ENCODE measurements around the gene ASF1A.

The ASF1A gene

DNA sequence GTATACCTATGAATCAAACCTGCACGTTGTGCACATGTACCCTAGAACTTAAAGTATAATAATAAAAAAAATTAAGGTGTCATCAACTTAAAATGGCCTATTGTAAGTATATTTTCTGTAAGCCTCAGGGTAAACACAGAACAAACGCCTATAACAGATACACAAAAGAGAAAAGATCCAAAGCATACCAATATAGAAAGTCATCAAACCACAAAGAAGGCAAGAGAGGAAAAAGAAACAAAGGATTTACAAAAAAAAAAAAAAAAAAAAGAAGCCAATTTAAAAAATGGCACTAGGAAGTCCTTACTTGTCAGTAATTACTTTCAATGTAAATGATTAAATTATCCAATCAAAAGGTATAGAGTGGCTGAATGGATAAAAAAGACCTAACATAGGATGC is 24.6 kb upstream of the ASF1A start:
- Histone ChIP-seq H3K4ac (ENCODE audit: low read depth, low read length) (no peak overlapping the region), H3K4me1 (ENCODE audit: control insufficient read depth in 1 of 2, insufficient read depth in 2 of 2, low read length in 2 of 2) (no peaks in the 10 kb centered on the region), H2BK12ac (ENCODE audit: low read length) (no peak overlapping the region), H3K4me3 (ENCODE audit: low read depth, low read length) (no peak overlapping the region), H3K27me3 (ENCODE audit: insufficient read depth, low read length) (no peaks in the 10 kb centered on the region), H3K79me2 (ENCODE audit: control insufficient read depth, insufficient read depth, low read length, poor library complexity) (no peaks in the 10 kb centered on the region), H3K14ac (ENCODE audit: low read length) (no peak overlapping the region), H2BK120ac (ENCODE audit: insufficient read depth, low read length, poor library complexity) (no peak overlapping the region), H2BK5ac (ENCODE audit: low read depth, low read length, poor library complexity) (no peak overlapping the region), H3K9me3 (ENCODE audit: insufficient read depth, low read depth, low read length) (no peaks in the 10 kb centered on the region), H4K91ac (ENCODE audit: low read depth, low read length) (no peak overlapping the region), H3K9ac (ENCODE audit: low read length) (no peak overlapping the region), H3K79me1 (ENCODE audit: low read length) (no peaks in the 10 kb centered on the region), H3K18ac (ENCODE audit: low read length) (no peak overlapping the region), H3K4me2 (ENCODE audit: low read length) (no peak overlapping the region), H2AFZ (ENCODE audit: insufficient read depth, low read length, poor library complexity) (no peak overlapping the region), H2AK5ac (ENCODE audit: low read length) (no peak overlapping the region), H3K23ac (ENCODE audit: low read length) (no peak overlapping the region), H3K36me3 (ENCODE audit: control insufficient read depth in 1 of 2, insufficient read depth in 2 of 2, low read length in 2 of 2) (no peaks in the 10 kb centered on the region), H4K12ac (ENCODE audit: low read depth, low read length) (no peak overlapping the region), H3K27ac (ENCODE audit: low read depth, low read length) (no peak overlapping the region), H4K8ac (ENCODE audit: low read depth, low read length) (no peak overlapping the region)
- DNase-seq: no peak
- no CpG with 5 or more reads among the region's 2 CpGs for WGBS (ENCODE audit: extremely low coverage, insufficient coverage, insufficient read length)

DNA sequence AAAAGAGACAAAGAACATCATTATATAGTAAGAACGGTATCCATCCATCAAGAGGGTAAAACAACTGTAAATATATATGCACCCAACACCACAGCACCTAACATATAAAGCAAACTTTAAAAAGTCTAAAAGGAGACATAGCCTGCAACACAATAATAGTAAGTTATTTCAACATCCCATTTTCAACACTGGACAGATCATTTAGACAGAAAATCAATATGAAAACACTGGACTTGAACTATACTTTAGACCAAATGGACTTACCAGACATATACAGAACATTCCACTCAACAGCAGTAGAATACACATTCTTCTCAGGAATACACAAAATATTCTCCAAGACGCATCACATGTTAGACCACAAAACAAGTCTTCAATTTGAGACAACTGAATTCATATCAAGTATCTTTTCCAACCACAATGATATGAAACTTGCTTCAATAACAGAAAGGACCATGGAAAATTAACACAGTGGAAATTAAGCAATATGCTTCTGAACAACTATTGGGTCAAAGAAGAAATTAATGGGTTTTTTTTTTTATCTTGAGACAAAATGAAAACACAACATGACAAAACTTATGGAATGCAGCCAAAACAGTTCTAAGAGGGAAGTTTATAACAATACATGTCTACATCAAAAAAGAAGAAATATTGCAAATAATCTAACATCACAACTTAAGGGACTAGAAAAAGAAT is 23.9 kb upstream of the ASF1A start:
- Histone ChIP-seq H2BK12ac (ENCODE audit: low read length) (no peak overlapping the region), H3K4me3 (ENCODE audit: low read depth, low read length) (no peak overlapping the region), H3K79me1 (ENCODE audit: low read length) (no peaks in the 10 kb centered on the region), H3K79me2 (ENCODE audit: control insufficient read depth, insufficient read depth, low read length, poor library complexity) (no peaks in the 10 kb centered on the region), H3K23ac (ENCODE audit: low read length) (no peak overlapping the region), H3K4me1 (ENCODE audit: control insufficient read depth in 1 of 2, insufficient read depth in 2 of 2, low read length in 2 of 2) (no peaks in the 10 kb centered on the region), H3K4me2 (ENCODE audit: low read length) (no peak overlapping the region), H4K91ac (ENCODE audit: low read depth, low read length) (no peak overlapping the region), H3K14ac (ENCODE audit: low read length) (no peak overlapping the region), H3K18ac (ENCODE audit: low read length) (no peak overlapping the region), H4K8ac (ENCODE audit: low read depth, low read length) (no peak overlapping the region), H3K9me3 (ENCODE audit: insufficient read depth, low read depth, low read length) (no peaks in the 10 kb centered on the region), H2AFZ (ENCODE audit: insufficient read depth, low read length, poor library complexity) (no peak overlapping the region), H2BK5ac (ENCODE audit: low read depth, low read length, poor library complexity) (no peak overlapping the region), H3K27me3 (ENCODE audit: insufficient read depth, low read length) (no peaks in the 10 kb centered on the region), H4K12ac (ENCODE audit: low read depth, low read length) (no peak overlapping the region), H3K36me3 (ENCODE audit: control insufficient read depth in 1 of 2, insufficient read depth in 2 of 2, low read length in 2 of 2) (no peaks in the 10 kb centered on the region), H3K9ac (ENCODE audit: low read length) (no peak overlapping the region), H2BK120ac (ENCODE audit: insufficient read depth, low read length, poor library complexity) (no peak overlapping the region), H3K4ac (ENCODE audit: low read depth, low read length) (no peak overlapping the region), H3K27ac (ENCODE audit: low read depth, low read length) (no peak overlapping the region), H2AK5ac (ENCODE audit: low read length) (no peak overlapping the region)
- no peak for DNase-seq
- no CpG with 5 or more reads among the region's 2 CpGs for WGBS (ENCODE audit: extremely low coverage, insufficient coverage, insufficient read length)

DNA sequence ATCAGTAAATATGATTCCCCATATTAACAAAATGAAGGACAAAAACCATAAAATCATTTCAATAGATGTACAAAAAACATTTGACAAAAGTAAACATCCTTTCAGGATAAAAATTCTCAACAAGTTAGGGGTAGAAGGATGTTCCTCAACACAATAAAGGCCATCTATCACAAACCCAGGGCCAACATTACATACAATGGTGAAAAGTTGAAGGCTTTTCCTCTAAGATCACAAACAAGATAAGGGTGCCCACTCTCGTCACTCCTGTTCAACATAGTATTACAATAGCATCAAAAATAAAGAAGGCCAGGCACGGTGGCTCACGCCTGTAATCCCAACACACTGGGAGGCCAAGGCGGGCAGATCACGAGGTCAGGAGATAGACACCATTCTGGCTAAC is 22.6 kb upstream of the ASF1A start:
- no peaks in the 10 kb centered on the region for H3K36me3 ChIP-seq (ENCODE audit: control insufficient read depth in 1 of 2, insufficient read depth in 2 of 2, low read length in 2 of 2)
- WGBS (ENCODE audit: extremely low coverage, insufficient coverage, insufficient read length): no CpG with 5 or more reads among the region's 5 CpGs
- H3K27ac ChIP-seq (ENCODE audit: low read depth, low read length): no peak overlapping the region
- H4K8ac ChIP-seq (ENCODE audit: low read depth, low read length): no peak overlapping the region
- H4K91ac ChIP-seq (ENCODE audit: low read depth, low read length): no peak overlapping the region
- no peaks in the 10 kb centered on the region for H3K27me3 ChIP-seq (ENCODE audit: insufficient read depth, low read length)
- H3K9ac ChIP-seq (ENCODE audit: low read length): no peak overlapping the region
- no peaks in the 10 kb centered on the region for H3K79me2 ChIP-seq (ENCODE audit: control insufficient read depth, insufficient read depth, low read length, poor library complexity)
- no peak overlapping the region for H2AK5ac ChIP-seq (ENCODE audit: low read length)
- H2AFZ ChIP-seq (ENCODE audit: insufficient read depth, low read length, poor library complexity): no peak overlapping the region
- no peak overlapping the region for H2BK120ac ChIP-seq (ENCODE audit: insufficient read depth, low read length, poor library complexity)
- no peak for DNase-seq
- no peak overlapping the region for H2BK5ac ChIP-seq (ENCODE audit: low read depth, low read length, poor library complexity)
- H3K14ac ChIP-seq (ENCODE audit: low read length): no peak overlapping the region
- H3K79me1 ChIP-seq (ENCODE audit: low read length): no peaks in the 10 kb centered on the region
- H3K4me2 ChIP-seq (ENCODE audit: low read length): no peak overlapping the region
- no peak overlapping the region for H3K4me3 ChIP-seq (ENCODE audit: low read depth, low read length)
- H2BK12ac ChIP-seq (ENCODE audit: low read length): no peak overlapping the region
- no peaks in the 10 kb centered on the region for H3K9me3 ChIP-seq (ENCODE audit: insufficient read depth, low read depth, low read length)
- H3K18ac ChIP-seq (ENCODE audit: low read length): no peak overlapping the region
- H3K23ac ChIP-seq (ENCODE audit: low read length): no peak overlapping the region
- H3K4me1 ChIP-seq (ENCODE audit: control insufficient read depth in 1 of 2, insufficient read depth in 2 of 2, low read length in 2 of 2): no peaks in the 10 kb centered on the region
- no peak overlapping the region for H4K12ac ChIP-seq (ENCODE audit: low read depth, low read length)
- no peak overlapping the region for H3K4ac ChIP-seq (ENCODE audit: low read depth, low read length)

DNA sequence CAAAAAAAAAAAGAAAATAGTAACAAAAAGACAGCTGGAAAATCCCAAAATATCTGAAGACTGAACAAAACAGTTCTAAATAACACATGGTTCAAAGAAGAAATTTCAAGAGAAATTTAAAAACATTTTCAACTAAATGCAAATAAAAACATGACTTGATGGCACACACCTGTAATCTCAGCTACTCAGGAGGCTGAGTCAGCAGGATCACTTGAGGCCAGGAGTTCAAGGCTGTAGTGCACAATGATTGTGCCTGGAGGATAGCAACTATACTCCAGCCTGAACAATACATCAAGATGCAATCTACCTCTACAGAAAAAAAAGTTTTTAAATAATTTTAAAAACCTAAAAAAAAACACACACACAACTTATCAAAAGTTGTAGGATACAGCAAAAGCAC is 21.6 kb upstream of the ASF1A start:
- Histone ChIP-seq H4K91ac (ENCODE audit: low read depth, low read length) (no peak overlapping the region), H3K27me3 (ENCODE audit: insufficient read depth, low read length) (no peaks in the 10 kb centered on the region), H3K18ac (ENCODE audit: low read length) (no peak overlapping the region), H3K9me3 (ENCODE audit: insufficient read depth, low read depth, low read length) (no peaks in the 10 kb centered on the region), H3K4me3 (ENCODE audit: low read depth, low read length) (no peak overlapping the region), H3K23ac (ENCODE audit: low read length) (no peak overlapping the region), H3K36me3 (ENCODE audit: control insufficient read depth in 1 of 2, insufficient read depth in 2 of 2, low read length in 2 of 2) (no peaks in the 10 kb centered on the region), H3K14ac (ENCODE audit: low read length) (no peak overlapping the region), H3K4me2 (ENCODE audit: low read length) (no peak overlapping the region), H3K4me1 (ENCODE audit: control insufficient read depth in 1 of 2, insufficient read depth in 2 of 2, low read length in 2 of 2) (peaks cover 0 to 3% of the 10 kb centered on the region in 2 experiments), H2AK5ac (ENCODE audit: low read length) (no peak overlapping the region), H2BK120ac (ENCODE audit: insufficient read depth, low read length, poor library complexity) (no peak overlapping the region), H4K8ac (ENCODE audit: low read depth, low read length) (no peak overlapping the region), H4K12ac (ENCODE audit: low read depth, low read length) (no peak overlapping the region), H2AFZ (ENCODE audit: insufficient read depth, low read length, poor library complexity) (no peak overlapping the region), H2BK12ac (ENCODE audit: low read length) (no peak overlapping the region), H3K27ac (ENCODE audit: low read depth, low read length) (no peak overlapping the region), H2BK5ac (ENCODE audit: low read depth, low read length, poor library complexity) (no peak overlapping the region), H3K9ac (ENCODE audit: low read length) (no peak overlapping the region), H3K79me2 (ENCODE audit: control insufficient read depth, insufficient read depth, low read length, poor library complexity) (no peaks in the 10 kb centered on the region), H3K79me1 (ENCODE audit: low read length) (peaks cover 2% of the 10 kb centered on the region), H3K4ac (ENCODE audit: low read depth, low read length) (no peak overlapping the region)
- no peak for DNase-seq

Measured in trophoblast cell (in vitro differentiated cells and primary cell).